ENCODE measurements around the gene CPLANE2. TPM values are rescaled to one million over a fixed set of nuclear protein-coding genes. Genes with fewer than 3 reads are reported as not detected.
A peak's percentile ranks its signal among the peaks of the same experiment; 100 is the strongest.

Gene CPLANE2
- total RNA-seq, 1 donor, result 13.0 TPM

DNA sequence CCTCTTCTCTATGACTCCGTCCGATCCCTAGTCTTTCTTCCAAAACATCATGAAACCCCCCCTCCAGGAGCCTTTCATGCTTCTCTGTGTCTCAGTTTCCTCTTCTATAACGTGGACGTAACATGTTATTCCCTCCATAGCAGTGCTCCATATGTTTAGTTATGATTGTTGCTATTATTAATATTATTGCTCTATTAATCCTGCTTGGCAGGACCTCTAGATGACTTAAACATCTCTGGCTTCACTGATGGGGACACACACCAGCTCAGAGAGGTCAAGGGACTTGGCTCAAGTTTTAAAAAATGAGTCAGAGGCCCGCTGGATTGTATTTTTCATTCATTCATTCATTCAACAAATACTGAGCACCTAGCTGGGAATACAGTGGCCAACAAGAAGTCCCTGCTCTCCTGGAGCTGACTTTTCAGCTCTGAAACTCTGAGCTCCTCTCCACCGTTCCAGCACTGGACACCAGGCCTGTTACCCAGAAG lies 404 bp upstream of the CPLANE2 start:
- peak overlapping the region; percentile 78 for H3K4me3 ChIP-seq (ENCODE audit: low read depth, low read length)
- TF ChIP-seq, protein P1, sequence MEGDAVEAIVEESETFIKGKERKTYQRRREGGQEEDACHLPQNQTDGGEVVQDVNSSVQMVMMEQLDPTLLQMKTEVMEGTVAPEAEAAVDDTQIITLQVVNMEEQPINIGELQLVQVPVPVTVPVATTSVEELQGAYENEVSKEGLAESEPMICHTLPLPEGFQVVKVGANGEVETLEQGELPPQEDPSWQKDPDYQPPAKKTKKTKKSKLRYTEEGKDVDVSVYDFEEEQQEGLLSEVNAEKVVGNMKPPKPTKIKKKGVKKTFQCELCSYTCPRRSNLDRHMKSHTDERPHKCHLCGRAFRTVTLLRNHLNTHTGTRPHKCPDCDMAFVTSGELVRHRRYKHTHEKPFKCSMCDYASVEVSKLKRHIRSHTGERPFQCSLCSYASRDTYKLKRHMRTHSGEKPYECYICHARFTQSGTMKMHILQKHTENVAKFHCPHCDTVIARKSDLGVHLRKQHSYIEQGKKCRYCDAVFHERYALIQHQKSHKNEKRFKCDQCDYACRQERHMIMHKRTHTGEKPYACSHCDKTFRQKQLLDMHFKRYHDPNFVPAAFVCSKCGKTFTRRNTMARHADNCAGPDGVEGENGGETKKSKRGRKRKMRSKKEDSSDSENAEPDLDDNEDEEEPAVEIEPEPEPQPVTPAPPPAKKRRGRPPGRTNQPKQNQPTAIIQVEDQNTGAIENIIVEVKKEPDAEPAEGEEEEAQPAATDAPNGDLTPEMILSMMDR (IDR thresholded peaks at IDR 0.05; ENCODE audit: insufficient read depth, low read depth, low read length), result no peak
- DNase-seq (ENCODE audit: low read depth), result no peak

DNA sequence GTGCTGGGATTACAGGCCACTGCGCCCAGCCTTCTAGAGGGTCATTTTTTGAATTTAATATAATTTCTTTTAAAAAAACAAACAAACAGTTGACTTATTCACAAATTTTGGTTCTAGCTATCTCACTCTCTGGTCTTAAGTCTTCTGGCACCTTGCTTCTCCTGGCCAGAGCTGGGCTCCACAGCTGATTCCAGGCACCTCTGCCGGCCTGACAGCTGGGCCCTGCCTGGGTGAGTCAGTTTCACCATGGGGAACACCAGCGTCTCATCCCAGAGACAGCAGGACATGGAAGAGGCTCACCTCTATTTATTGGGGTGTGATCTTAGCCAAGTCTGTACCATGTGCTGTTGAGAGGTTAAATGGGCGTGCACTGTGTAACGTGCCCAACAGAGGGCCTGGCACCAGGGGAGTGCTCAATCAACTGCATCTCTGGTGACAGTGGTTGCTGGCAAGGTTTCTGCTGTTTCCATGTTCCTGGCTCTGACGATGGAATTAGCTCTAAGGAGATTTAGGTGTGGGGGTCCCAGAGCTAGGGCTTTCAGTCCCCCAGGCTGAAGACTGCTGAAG lies 956 bp downstream of the CPLANE2 start:
- TF ChIP-seq, protein P1 (IDR thresholded peaks at IDR 0.05; ENCODE audit: insufficient read depth, low read depth, low read length), result peak; percentile 15
- H3K4me3 ChIP-seq (ENCODE audit: low read depth, low read length), result peak overlapping the region; percentile 78
- peak; percentile 7 for DNase-seq (ENCODE audit: low read depth)

DNA sequence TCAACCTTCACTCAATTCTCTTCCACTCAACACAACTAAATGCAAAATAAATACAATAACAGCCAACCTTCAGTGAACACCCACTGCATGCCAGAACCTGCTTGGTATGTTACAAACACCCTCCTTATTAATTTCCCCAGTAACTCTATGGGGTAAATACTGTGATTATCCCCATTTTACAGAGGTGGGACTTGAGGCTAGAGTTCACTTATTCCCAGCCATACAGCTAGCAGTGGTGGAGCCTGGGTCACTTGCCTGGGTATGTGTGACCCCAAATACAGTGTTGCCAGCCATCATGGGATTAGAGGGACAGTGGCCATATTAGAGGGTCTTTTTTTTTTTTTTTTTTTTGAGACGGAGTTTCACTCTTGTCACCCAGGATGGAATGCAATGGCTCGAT lies 1.6 kb downstream of the CPLANE2 start:
- no peak for DNase-seq (ENCODE audit: low read depth)
- TF ChIP-seq, protein P1 (IDR thresholded peaks at IDR 0.05; ENCODE audit: insufficient read depth, low read depth, low read length), result no peak
- no peak overlapping the region for H3K4me3 ChIP-seq (ENCODE audit: low read depth, low read length)

DNA sequence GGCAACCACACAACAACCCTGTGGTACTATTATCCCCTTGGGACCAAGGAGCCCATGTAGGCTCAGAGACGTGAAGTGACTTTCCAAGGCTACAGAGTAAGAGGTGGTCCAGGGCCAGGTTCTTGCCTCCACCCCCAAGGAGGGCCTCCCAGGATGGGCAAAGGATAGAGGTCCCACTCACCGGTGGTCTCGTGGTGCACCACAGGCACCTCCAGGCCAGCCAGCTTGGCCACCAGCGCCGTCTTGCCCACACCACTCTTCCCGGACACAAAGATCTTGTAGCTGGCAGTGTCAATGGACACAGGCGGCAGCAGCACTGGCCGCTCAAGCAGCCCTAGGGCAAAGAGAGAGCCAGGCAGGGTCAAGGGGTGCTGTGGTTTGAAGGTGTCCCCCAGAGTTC lies 3.6 kb downstream of the CPLANE2 start:
- DNase-seq (ENCODE audit: low read depth), result no peak
- H3K4me3 ChIP-seq (ENCODE audit: low read depth, low read length), result no peak overlapping the region
- TF ChIP-seq, protein P1 (IDR thresholded peaks at IDR 0.05; ENCODE audit: insufficient read depth, low read depth, low read length), result no peak

DNA sequence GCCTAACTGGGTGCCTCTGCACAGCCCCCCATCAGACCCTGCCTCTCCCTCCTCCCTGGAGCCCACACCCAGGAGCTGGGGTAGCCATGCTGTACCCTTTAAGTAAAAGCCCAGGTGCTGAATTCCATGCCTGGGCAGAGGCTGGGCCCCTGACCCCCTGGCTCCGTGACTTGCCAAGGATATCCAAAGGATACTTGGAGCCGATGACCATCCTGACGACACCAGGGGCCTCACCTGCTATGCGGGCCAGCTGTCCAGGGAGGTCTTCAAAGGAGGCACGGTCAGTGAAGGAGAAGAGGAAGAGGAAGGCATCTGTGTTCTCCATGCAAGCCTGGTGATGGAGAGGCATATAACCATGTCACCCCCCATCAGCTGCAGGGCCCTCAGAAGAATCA lies 4.7 kb downstream of the CPLANE2 start:
- DNase-seq (ENCODE audit: low read depth), result no peak
- TF ChIP-seq, protein P1 (IDR thresholded peaks at IDR 0.05; ENCODE audit: insufficient read depth, low read depth, low read length), result no peak
- no peak overlapping the region for H3K4me3 ChIP-seq (ENCODE audit: low read depth, low read length)

DNA sequence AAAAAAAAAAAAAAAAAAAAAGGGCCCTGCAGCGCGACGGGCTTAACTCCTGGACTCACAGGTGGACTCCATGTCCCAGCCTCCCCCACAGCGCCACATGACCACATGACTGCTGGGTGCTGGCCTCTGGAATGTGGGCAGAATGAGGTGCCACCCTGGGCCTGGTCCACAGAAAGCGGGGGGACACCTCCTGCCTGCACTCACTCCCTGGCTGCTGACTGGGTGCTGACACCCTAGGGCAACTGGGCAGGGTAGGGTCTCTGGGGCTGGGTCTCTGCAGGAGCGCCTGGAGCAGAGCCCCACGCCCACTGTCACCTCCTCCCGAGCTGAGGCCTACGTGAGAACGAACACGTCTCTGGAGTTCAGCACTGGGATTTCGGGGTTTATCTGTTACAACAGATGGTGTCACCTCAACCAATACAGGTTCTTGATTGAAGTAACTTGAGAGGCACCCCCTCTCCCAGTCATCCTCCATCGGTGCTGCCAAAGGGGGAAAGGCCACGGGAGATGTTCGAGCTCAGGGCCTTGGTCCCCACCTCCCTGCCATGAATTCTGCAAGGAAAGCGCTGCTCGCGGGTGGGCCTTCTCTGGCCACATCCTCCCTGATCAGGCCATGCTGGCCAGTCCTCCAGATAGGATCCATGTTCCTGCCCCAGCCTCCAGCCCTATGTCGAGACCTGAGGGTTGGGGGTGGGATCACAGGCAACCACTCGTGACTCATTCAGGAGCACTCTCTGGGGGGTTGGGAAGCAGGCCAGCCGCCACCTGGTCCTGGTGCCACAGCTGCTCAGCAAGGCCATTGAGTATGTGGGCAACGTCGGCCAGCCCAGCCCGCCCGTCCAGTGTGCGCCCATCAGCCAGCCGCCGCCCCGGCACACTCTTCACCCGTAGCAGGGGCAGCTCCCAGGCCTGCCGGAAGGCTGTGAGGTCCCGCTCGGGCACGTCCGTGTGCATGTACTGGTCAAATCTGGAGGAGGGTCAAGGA lies 5.4 kb downstream of the CPLANE2 start:
- no peak overlapping the region for H3K4me3 ChIP-seq (ENCODE audit: low read depth, low read length)
- DNase-seq (ENCODE audit: low read depth), result no peak

More for the DNA sequence above, 5.4 kb downstream of the CPLANE2 start:
- TF ChIP-seq, protein P1 (IDR thresholded peaks at IDR 0.05; ENCODE audit: insufficient read depth, low read depth, low read length), result no peak
